HG02840 (cell line): ENCODE data around the gene HMGN1.
A peak's percentile ranks its signal among the peaks of the same experiment; 100 is the strongest.

ENCODE experiments used
- ATAC-seq: cut with Tn5 transposase; IDR thresholded peaks from one replicate; pipeline ENCODE4 v1.9.1; 2021; ENCODE audit warnings: mild to moderate bottlenecking, moderate library complexity, moderate number of reproducible peaks; ENCODE audit not compliant: unreplicated experiment, low FRiP score

Gene HMGN1

DNA sequence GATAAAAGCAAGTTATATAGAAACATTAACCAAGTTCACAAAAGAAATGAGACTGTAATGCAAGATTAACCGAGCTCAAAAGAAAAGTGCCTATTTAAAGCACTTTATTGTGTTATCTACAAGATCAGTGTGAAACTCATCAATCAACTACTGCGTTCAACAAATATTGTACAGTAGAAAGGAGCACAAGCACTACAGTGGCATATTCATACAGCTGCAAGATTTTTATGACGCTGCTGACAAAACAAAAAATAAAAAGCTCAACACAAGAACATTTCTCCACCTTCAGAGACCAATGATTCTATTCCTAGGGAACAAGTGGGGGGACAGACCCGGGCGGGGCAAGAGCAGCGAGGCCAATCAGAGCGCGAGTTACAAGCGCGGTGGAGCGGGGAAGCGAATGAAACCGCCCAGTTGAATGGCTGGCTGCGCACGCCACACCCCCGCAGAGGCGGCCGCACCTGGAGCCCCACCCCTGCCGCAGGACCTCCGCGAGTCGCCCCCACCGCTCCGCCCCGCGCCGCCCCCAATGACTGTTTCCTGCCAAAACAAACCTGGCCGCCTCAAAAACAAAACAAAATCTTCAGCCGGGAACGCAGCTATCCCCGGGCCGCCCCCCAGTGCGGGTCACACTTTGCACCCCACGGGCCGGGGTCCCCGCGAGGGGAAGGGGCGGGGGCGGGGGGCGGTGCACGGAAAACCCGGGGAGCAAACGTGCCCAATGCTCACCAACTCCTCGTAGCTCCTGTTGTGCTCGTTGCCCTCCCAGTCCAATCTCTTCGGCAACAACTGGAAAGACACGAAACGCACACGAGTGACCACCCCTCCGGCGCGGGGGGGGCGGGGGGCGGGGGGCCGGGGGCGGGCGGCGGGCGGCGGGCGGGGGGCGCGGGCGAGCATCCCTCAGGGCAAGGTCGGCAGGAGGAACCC, 36.5 kb downstream of the HMGN1 start:
- ATAC-seq, result peak; percentile 67

DNA sequence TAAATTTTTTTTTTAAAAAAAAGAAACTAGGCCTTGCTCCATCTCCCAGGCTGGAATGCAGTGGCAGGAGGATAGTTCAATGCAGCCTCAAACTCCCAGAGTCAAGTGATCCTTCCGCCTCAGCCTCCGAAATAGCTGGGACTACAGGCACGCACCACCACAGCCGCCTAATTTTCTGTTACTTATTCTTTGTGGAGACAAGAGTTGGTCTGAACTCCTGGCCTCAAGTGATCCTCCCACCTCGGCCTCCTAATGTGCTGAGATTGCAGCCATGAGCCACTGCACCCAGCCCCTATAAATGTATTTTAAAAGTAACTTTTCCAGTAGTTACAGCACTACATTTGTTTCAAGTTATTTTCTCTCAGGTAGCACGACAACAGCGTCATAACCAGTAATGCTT, 37.7 kb downstream of the HMGN1 start:
- no peak for ATAC-seq

DNA sequence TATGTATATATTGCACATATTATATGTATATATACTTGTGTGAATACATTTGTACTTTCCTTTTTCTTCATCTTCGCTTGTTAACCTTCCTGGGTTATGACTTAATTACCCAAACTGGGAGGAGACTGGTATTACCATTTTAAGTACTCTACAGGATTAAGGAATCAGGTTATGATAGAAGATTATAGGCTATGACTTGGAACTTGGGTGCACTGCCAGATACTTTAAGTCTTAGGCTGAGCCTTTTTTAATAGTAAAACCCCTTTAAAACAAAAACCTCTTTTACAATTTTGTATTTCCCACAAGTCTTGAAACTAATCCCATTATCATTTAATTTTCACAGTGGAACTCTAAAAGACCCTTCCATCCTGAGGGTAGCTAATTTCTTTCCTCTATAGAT, 41.4 kb downstream of the HMGN1 start:
- ATAC-seq, result no peak

DNA sequence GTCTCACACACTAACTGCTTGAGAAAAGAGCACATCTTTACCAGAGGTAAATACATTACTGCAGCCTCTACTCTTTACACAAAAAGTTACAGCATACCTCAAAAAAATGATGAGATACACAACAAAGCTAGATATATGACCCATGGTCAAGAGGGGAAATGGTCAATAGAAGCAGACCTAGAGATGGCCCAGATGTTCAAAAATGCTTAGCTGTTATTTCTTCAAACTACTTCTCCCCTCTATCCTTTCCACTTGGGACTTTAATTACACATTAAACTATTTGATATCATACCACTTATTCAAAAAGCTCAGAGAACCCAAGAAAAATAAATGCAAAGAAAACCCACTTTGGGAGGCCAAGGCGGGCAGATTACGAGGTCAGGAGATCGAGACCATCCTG, 48.3 kb downstream of the HMGN1 start:
- no peak for ATAC-seq

DNA sequence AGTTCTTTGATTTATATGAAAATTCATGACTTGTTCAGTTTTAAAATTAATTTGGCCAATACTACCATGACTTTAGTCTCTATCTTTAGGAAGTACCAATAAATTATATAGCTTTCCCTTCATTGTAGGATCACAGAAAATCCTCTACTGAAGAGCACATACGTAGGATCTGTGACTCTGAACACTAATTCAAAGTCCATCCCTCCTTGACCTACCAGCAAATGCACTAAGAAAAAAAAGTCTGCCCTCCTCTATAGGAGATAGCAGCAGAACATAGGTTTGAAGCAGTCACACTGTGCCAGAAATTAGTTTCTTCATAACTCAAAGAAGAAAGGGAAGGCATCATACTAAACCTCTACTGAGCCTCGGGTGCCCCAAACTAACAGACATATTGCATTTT, 52.0 kb downstream of the HMGN1 start:
- ATAC-seq, result no peak
